HL-60 (cell line): ENCODE measurements around the gene MOB3A.
"Not testable (repeated sequence)": the region's sequence is repeated elsewhere in the genome, so short reads cannot be mapped to it uniquely, and the experiment has no call there.

ENCODE experiments used
- DNase-seq, 2 experiments: peaks; one replicate each; pipeline ENCODE4 v3.0.0-alpha.2; 2010 to 2020; ENCODE audit warnings: low read depth in 1 of 2, low spot score in 1 of 2
- H3K27ac ChIP-seq: fragments of 250-450 bp; sonication (Bioruptor Pico); replicated peaks from 2 replicates; pipeline ENCODE4 v1.5.1; 2020; ENCODE audit warnings: mild to moderate bottlenecking, moderate library complexity
- H3K27me3 ChIP-seq: fragments of 250-450 bp; sonication (Bioruptor Pico); 2 replicates; pipeline ENCODE4 v1.5.1; 2021; ENCODE audit warnings: mild to moderate bottlenecking, moderate library complexity; ENCODE audit not compliant: insufficient read depth, poor library complexity, severe bottlenecking
- H3K4me3 ChIP-seq: replicated peaks from 2 replicates; pipeline ENCODE4 v1.5.1; 2011; ENCODE audit warnings: mild to moderate bottlenecking, control low read depth, low read length; ENCODE audit not compliant: insufficient read depth
- GABPA ChIP-seq: IDR thresholded peaks from 2 replicates; pipeline ENCODE4 v1.6.1; 2012; ENCODE audit warnings: low read depth
- POLR2AphosphoS5 ChIP-seq: IDR thresholded peaks from 2 replicates; pipeline ENCODE4 v1.6.1; 2012; ENCODE audit warnings: low read depth
- SPI1 ChIP-seq: IDR thresholded peaks from 2 replicates; pipeline ENCODE4 v1.6.1; 2012; ENCODE audit warnings: low read depth, mild to moderate bottlenecking, borderline replicate concordance
- TF ChIP-seq, protein P1 (sequence below): IDR thresholded peaks from 2 replicates; pipeline ENCODE4 v1.6.1; 2012; ENCODE audit warnings: low read depth; ENCODE audit not compliant: insufficient replicate concordance
- TF ChIP-seq, protein P2 (sequence below): IDR thresholded peaks from one replicate; pipeline ENCODE4 v1.5.1; 2011; ENCODE audit warnings: low read length, control low read depth, inconsistent platforms; ENCODE audit not compliant: insufficient read depth

Gene MOB3A

DNA sequence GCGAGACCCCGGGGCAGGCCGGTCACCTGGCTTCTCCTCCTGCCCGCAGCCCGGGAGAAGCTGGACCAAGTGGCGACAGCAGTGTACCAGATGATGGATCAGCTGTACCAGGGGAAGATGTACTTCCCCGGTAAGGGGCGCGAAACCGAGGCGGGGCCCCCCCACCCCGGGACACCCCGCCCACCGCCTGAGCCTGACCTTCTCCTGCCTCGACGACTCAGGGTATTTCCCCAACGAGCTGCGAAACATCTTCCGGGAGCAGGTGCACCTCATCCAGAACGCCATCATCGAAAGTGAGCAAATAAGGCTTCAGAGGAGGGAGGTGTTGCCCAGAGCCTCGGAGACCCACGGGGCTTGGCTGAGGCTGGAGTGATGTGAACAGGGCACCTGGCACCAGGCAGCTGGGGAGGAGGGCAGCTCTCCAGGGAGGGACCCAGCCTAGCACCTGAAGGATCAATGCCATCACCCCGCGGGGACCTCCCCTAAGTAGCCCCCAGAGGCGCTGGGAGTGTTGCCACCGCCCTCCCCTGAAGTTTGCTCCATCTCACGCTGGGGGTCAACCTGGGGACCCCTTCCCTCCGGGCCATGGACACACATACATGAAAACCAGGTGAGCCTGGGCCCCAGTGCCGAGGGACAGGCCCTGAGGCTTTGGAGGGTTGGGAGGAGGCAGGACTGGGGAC, 1.2 kb upstream of the MOB3A start:
- no peaks in the 10 kb centered on the region for H3K27me3 ChIP-seq
- peak overlapping the region; percentile 43 for H3K4me3 ChIP-seq
- TF ChIP-seq, protein P1, sequence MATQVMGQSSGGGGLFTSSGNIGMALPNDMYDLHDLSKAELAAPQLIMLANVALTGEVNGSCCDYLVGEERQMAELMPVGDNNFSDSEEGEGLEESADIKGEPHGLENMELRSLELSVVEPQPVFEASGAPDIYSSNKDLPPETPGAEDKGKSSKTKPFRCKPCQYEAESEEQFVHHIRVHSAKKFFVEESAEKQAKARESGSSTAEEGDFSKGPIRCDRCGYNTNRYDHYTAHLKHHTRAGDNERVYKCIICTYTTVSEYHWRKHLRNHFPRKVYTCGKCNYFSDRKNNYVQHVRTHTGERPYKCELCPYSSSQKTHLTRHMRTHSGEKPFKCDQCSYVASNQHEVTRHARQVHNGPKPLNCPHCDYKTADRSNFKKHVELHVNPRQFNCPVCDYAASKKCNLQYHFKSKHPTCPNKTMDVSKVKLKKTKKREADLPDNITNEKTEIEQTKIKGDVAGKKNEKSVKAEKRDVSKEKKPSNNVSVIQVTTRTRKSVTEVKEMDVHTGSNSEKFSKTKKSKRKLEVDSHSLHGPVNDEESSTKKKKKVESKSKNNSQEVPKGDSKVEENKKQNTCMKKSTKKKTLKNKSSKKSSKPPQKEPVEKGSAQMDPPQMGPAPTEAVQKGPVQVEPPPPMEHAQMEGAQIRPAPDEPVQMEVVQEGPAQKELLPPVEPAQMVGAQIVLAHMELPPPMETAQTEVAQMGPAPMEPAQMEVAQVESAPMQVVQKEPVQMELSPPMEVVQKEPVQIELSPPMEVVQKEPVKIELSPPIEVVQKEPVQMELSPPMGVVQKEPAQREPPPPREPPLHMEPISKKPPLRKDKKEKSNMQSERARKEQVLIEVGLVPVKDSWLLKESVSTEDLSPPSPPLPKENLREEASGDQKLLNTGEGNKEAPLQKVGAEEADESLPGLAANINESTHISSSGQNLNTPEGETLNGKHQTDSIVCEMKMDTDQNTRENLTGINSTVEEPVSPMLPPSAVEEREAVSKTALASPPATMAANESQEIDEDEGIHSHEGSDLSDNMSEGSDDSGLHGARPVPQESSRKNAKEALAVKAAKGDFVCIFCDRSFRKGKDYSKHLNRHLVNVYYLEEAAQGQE: no peak
- TF ChIP-seq POLR2AphosphoS5 (no peak), SPI1 (no peak), GABPA (no peak)
- TF ChIP-seq, protein P2, sequence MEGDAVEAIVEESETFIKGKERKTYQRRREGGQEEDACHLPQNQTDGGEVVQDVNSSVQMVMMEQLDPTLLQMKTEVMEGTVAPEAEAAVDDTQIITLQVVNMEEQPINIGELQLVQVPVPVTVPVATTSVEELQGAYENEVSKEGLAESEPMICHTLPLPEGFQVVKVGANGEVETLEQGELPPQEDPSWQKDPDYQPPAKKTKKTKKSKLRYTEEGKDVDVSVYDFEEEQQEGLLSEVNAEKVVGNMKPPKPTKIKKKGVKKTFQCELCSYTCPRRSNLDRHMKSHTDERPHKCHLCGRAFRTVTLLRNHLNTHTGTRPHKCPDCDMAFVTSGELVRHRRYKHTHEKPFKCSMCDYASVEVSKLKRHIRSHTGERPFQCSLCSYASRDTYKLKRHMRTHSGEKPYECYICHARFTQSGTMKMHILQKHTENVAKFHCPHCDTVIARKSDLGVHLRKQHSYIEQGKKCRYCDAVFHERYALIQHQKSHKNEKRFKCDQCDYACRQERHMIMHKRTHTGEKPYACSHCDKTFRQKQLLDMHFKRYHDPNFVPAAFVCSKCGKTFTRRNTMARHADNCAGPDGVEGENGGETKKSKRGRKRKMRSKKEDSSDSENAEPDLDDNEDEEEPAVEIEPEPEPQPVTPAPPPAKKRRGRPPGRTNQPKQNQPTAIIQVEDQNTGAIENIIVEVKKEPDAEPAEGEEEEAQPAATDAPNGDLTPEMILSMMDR: no peak
- H3K27ac ChIP-seq: no peak overlapping the region
- DNase-seq: no peak

DNA sequence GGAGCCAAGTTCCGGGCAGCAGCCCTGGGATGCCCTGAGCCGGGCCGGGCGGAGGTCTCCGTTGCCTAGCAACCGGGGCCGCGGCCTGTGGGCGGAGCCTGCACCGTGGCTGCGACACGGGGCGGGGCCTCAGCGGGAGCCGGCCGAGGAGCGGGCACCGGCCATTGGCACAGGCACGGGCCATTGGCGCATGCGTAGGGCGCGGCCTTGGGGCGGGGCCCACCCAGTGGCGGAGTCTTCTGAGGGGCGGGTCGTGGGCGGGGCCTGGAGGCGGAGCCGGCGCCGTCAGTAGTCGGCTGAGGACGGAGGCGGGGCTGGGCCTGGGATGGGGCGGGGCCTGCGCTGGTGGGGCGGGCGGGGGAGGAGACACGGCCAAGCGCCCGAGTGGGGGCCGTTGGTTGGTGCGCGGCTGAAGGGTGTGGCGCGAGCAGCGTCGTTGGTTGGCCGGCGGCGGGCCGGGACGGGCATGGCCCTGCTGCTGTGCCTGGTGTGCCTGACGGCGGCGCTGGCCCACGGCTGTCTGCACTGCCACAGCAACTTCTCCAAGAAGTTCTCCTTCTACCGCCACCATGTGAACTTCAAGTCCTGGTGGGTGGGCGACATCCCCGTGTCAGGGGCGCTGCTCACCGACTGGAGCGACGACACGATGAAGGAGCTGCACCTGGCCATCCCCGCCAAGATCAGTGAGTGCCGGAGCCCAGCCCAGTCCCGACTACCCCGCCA, 515 bp upstream of the MOB3A start, which contains the start of gene IZUMO4:
TSS of gene IZUMO4 (plus strand) at position 436 of the 723 bp plus-strand sequence. CDS start at position 467, 31 bp downstream.
- DNase-seq: peak; percentile 93 to 96
- H3K27ac ChIP-seq: peak within 1 kb of the TSS; percentile 92
- peak within 1 kb of the TSS; percentile 83 for H3K4me3 ChIP-seq
- no peaks in the 10 kb centered on the region for H3K27me3 ChIP-seq
- TF ChIP-seq, protein P2: peak; percentile 49
- TF ChIP-seq SPI1 (no peak), POLR2AphosphoS5 (no peak), GABPA (no peak)
- TF ChIP-seq, protein P1: no peak

DNA sequence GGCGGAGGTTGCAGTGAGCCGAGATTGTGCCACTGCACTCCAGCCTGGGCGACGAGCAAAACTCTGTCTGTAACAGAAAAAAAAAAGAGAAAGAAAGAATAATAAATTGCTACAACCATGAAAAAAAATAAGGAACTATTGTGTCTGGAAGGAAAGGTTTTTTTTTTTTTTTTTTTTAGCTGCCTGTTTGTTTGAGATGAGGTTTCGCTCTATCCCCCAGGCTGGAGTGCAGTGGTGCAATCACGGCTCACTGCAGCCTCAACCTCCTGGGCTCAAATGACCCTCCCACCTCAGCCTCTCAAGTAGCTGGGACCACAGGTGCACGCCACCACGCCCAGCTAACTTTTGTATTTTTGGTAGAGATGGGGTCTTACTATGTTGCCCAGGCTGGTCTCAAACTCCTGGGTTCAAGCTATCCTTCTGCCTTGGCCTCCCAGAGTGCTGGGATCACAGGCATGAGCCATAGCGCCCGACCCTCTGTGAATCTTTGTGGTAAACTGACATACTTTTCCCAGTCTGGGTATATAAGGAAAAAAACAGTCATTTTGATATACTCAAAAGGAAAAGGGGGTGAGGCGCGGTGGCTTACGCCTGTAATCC, 4.1 kb downstream of the MOB3A start:
- peak overlapping the region; percentile 100 for H3K27ac ChIP-seq
- H3K27me3 ChIP-seq, H3K4me3 ChIP-seq: not testable (repeated sequence)
- DNase-seq: peak in 1 of 2 experiments; percentile 57

DNA sequence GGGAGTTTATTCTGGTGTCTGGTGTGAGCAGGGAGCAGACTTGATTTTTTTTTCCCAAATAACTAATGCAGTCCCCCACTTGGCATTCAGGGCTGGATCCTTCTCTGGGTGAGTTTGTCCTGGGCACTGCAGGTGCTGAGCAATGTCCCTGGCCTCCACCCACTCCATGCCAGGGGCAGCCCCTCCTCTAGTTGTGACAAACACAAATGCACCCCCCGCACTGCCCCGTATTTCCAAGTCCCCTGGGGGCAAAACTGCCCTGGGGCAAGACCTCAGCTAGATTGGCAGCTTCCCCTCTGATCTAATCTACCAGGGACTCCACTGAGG, 6.4 kb downstream of the MOB3A start:
- H3K4me3 ChIP-seq: no peak overlapping the region
- DNase-seq: no peak
- H3K27me3 ChIP-seq: no peaks in the 10 kb centered on the region
- peak overlapping the region; percentile 100 for H3K27ac ChIP-seq
- TF ChIP-seq, protein P1: no peak
- TF ChIP-seq POLR2AphosphoS5 (no peak), GABPA (no peak)
- TF ChIP-seq, protein P2: no peak
